Transverse colon (tissue), 4 donors: ENCODE data around the gene PPME1. TPM values are rescaled to one million over a fixed set of nuclear protein-coding genes. Genes with fewer than 3 reads are reported as not detected.

Experiments
- DNase-seq: peaks from one replicate; pipeline ENCODE4 v3.0.0-alpha.2; 2019
- H3K27ac ChIP-seq, 4 donors: fragments of 200-600 bp; sonication (generic); 2 replicates each; pipeline ENCODE4 v1.5.1; 2016 to 2018; ENCODE audit warnings: inconsistent platforms in 4 of 4
- H3K27me3 ChIP-seq: fragments of 200-600 bp; sonication (generic); 2 replicates; pipeline ENCODE4 v1.5.1; 2017; ENCODE audit warnings: inconsistent platforms
- H3K36me3 ChIP-seq, 4 donors: fragments of 200-600 bp; sonication (generic); 2 replicates each; pipeline ENCODE4 v1.5.1; 2017 to 2019; ENCODE audit warnings: inconsistent platforms in 4 of 4
- H3K4me1 ChIP-seq, 4 donors: fragments of 200-600 bp; sonication (generic); 2 replicates each; pipeline ENCODE4 v1.5.1; 2017 to 2020; ENCODE audit warnings: inconsistent platforms in 4 of 4
- H3K4me3 ChIP-seq, 4 donors: fragments of 200-600 bp; sonication (generic); 1 replicate in 1 of 4; 2 replicates in 3 of 4; pipeline versions ENCODE4 v1.5.1 to v1.6.1; 2017 to 2019; ENCODE audit warnings: inconsistent platforms in 4 of 4
- H3K9me3 ChIP-seq, 2 donors: fragments of 200-600 bp; sonication (generic); 2 replicates each; pipeline ENCODE4 v1.5.1; 2017 to 2019; ENCODE audit warnings: inconsistent platforms in 2 of 2
- EP300 ChIP-seq: sonication (generic); formaldehyde crosslinking; IDR thresholded peaks from one replicate; pipeline ENCODE4 v1.6.1; 2017; ENCODE audit warnings: antibody characterized with exemption, low read depth
- POLR2A ChIP-seq: fragments of 450-650 bp; IDR thresholded peaks from one replicate; pipeline ENCODE4 v1.6.1; 2016; ENCODE audit warnings: antibody characterized with exemption, mild to moderate bottlenecking, moderate library complexity
- POLR2AphosphoS5 ChIP-seq, 3 donors: sonication (generic); formaldehyde crosslinking; IDR thresholded peaks; one replicate each; pipeline ENCODE4 v1.6.1; 2016; ENCODE audit warnings: antibody characterized with exemption in 3 of 3
- WGBS, 2 donors: methylation state at CpG; one replicate each; pipeline ENCODE4 v1.1.5; 2018; ENCODE audit warnings: low coverage in 1 of 2; 5-methylcytosine and 5-hydroxymethylcytosine counted together
- in situ Hi-C, 4 donors: fragments of 200-750 bp; cut with MboI; loops; one replicate each; pipeline versions ENCODE4 v1.15.0 to v1.15.1; 2017; ENCODE audit warnings: low sequenced_read_pairs in 3 of 4, low pct_ligation_motif_present in 1 of 4, low pct_unique_long_range_greater_than_20kb in 1 of 4
- intact Hi-C: fragments of 100-400 bp; cut with DNase I; formaldehyde crosslinking; loops from one replicate; pipeline ENCODE4 v1.15.1; 2023; ENCODE audit warnings: low total_unique reads
- total RNA-seq, 4 donors: library from RNA; depleted of rRNA; stranded (reverse); fragments of >200 nt; gene quantifications; one replicate each; pipeline ENCODE4 v1.1.0, GENCODE V29; 2016
- TF ChIP-seq, protein P1 (sequence below), 5 experiments: fragments of 200-600 bp in 3 of 5; fragments of 450-650 bp in 2 of 5; sonication (generic) in 3 of 5; IDR thresholded peaks; 1 replicate in 2 of 5; 2 replicates in 3 of 5; pipeline ENCODE4 v1.5.1; 2016 to 2017; ENCODE audit warnings: antibody characterized with exemption in 5 of 5, inconsistent platforms in 3 of 5, mild to moderate bottlenecking in 2 of 5, moderate library complexity in 1 of 5

The PPME1 gene
- total RNA-seq, 4 donors from 2014 or later = 21.3 to 33.7 (median 22.4) TPM

- intact Hi-C loops = no loop called here
- Histone ChIP-seq H3K9me3 (no peaks in the 10 kb centered on the region), H3K4me1 (no peaks in the 10 kb centered on the region), H3K36me3 (no peaks in the 10 kb centered on the region), H3K27me3 (no peaks in the 10 kb centered on the region), H3K4me3 (no peak overlapping the region), H3K27ac (no peak overlapping the region)
- in situ Hi-C loops = loop anchor here in 1 of 4 donors (25.0 kb wide), 1 partner anchor 297 kb away; no protein-coding TSS in a partner anchor
- 87% methylated on average over 1 of the region's 1 CpG; no CpG with 5 or more reads in 1 of the 2 donors for WGBS, 2 donors
- no peak for TF ChIP-seq POLR2A
- TF ChIP-seq POLR2AphosphoS5 (IDR thresholded peaks at IDR 0.05) = no peak
- TF ChIP-seq, protein P1, sequence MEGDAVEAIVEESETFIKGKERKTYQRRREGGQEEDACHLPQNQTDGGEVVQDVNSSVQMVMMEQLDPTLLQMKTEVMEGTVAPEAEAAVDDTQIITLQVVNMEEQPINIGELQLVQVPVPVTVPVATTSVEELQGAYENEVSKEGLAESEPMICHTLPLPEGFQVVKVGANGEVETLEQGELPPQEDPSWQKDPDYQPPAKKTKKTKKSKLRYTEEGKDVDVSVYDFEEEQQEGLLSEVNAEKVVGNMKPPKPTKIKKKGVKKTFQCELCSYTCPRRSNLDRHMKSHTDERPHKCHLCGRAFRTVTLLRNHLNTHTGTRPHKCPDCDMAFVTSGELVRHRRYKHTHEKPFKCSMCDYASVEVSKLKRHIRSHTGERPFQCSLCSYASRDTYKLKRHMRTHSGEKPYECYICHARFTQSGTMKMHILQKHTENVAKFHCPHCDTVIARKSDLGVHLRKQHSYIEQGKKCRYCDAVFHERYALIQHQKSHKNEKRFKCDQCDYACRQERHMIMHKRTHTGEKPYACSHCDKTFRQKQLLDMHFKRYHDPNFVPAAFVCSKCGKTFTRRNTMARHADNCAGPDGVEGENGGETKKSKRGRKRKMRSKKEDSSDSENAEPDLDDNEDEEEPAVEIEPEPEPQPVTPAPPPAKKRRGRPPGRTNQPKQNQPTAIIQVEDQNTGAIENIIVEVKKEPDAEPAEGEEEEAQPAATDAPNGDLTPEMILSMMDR (IDR thresholded peaks at IDR 0.05) = no peak
- TF ChIP-seq EP300 = no peak
- DNase-seq = no peak
Observed at GRCh38 chr11:74265256-74265655, 94.2 kb downstream of the PPME1 start.

DNA sequence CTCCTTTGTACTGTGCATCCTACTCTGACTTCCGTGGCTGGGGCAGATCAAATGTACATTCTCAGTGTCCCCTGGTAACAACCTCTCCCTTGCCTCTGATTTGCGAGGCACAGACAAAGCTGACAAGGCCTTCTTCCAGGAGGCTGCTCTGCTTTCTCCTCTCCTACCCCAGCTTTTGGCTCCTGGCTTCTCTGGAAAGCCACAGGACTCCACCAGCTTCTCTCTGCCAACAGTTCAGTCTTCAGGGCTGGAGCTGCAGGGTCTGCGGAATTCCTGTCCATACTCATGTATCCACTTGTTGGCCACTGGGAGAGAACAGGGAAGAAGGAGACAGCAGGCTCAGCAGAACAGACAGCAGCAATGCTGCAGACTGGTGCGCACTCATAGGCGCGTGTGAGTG lies 95.9 kb downstream of the PPME1 start:
- Histone ChIP-seq H3K27me3 (no peaks in the 10 kb centered on the region), H3K9me3 (no peaks in the 10 kb centered on the region), H3K36me3 (no peaks in the 10 kb centered on the region), H3K4me1 (no peaks in the 10 kb centered on the region), H3K27ac (no peak overlapping the region), H3K4me3 (no peak overlapping the region)
- in situ Hi-C loops = loop anchor here in 1 of 4 donors (25.0 kb wide), 1 partner anchor 295 kb away; no protein-coding TSS in a partner anchor
- no peak for DNase-seq
- 67 to 83% methylated on average over 1 to 6 of the region's 6 CpGs for WGBS, 2 donors
- TF ChIP-seq EP300 (no peak), POLR2A (no peak), POLR2AphosphoS5 (IDR thresholded peaks at IDR 0.05) (no peak)
- TF ChIP-seq, protein P1 (IDR thresholded peaks at IDR 0.05) = no peak
- intact Hi-C loops = no loop called here

DNA sequence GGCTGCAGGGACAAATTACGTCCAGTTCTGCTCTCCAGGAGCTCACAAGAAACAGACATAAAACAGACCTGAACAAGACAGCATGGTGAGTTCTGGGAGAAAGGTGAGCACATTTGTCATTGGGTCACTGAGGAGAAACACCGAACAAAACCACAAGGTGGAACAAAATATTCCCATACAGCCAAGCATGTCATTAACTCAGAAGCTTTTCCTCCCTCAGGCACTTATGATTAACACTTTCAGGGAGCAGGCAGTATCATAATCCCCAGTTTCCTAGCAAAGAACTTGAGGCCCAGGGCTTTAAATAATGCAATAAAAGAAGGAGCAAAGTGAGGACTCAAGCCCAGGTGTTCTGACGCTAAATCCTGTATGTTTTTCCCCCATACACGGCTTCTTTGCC lies 97.4 kb downstream of the PPME1 start:
- intact Hi-C loops (no loop called here), in situ Hi-C loops (loop anchor here in 1 of 4 donors (25.0 kb wide), 1 partner anchor 294 kb away; no protein-coding TSS in a partner anchor)
- H3K4me3 ChIP-seq = no peak overlapping the region
- DNase-seq = no peak
- 42 to 58% methylated on average over 2 to 4 of the region's 4 CpGs for WGBS, 2 donors
- no peak for TF ChIP-seq POLR2AphosphoS5 (IDR thresholded peaks at IDR 0.05)
- TF ChIP-seq, protein P1 (IDR thresholded peaks at IDR 0.05) = no peak
- no peak for TF ChIP-seq EP300
- TF ChIP-seq POLR2A = no peak
- H3K27me3 ChIP-seq = no peaks in the 10 kb centered on the region
- no peaks in the 10 kb centered on the region for H3K36me3 ChIP-seq
- no peaks in the 10 kb centered on the region for H3K4me1 ChIP-seq
- no peaks in the 10 kb centered on the region for H3K9me3 ChIP-seq
- no peak overlapping the region for H3K27ac ChIP-seq

GRCh38 chr11:74269161-74269811 lies 98.2 kb downstream of the PPME1 start:
- Histone ChIP-seq H3K9me3 (no peaks in the 10 kb centered on the region), H3K27me3 (no peaks in the 10 kb centered on the region), H3K36me3 (no peaks in the 10 kb centered on the region), H3K4me1 (no peaks in the 10 kb centered on the region), H3K27ac (no peak overlapping the region), H3K4me3 (no peak overlapping the region)
- WGBS, 2 donors = 50 to 56% methylated on average over 3 to 11 of the region's 11 CpGs
- in situ Hi-C loops = loop anchor here in 1 of 4 donors (25.0 kb wide), 1 partner anchor 293 kb away; no protein-coding TSS in a partner anchor
- intact Hi-C loops = no loop called here
- TF ChIP-seq EP300 (no peak), POLR2AphosphoS5 (IDR thresholded peaks at IDR 0.05) (no peak), POLR2A (no peak)
- TF ChIP-seq, protein P1 (IDR thresholded peaks at IDR 0.05) = no peak
- no peak for DNase-seq
